ENCODE data around the gene SEPTIN5. TPM values are rescaled to one million over a fixed set of nuclear protein-coding genes. Genes with fewer than 3 reads are reported as not detected.

SEPTIN5 gene
- total and polyA plus RNA-seq, 2 donors: 10.1 to 22.2 TPM

- Histone ChIP-seq H3K4me3 (ENCODE audit: low read length in 2 of 2) (no peak overlapping the region), H3K36me3 (ENCODE audit: control insufficient read depth in 2 of 2, insufficient read depth in 2 of 2, low read length in 1 of 2) (no peaks in the 10 kb centered on the region), H3K4me1 (ENCODE audit: control insufficient read depth in 2 of 2, insufficient read depth in 2 of 2, low read length in 2 of 2) (peaks cover 3 to 11% of the 10 kb centered on the region in 2 donors), H3K27ac (ENCODE audit: low read depth in 1 of 2, low read length in 1 of 2) (no peak overlapping the region), H3K9me3 (ENCODE audit: control insufficient read depth in 2 of 2, insufficient read depth in 1 of 2, low read length in 1 of 2) (no peaks in the 10 kb centered on the region), H3K27me3 (ENCODE audit: control insufficient read depth in 2 of 2, insufficient read depth in 1 of 2, low read length in 1 of 2) (peaks cover 0 to 54% of the 10 kb centered on the region in 2 donors)
- 94% methylated on average over 5 of the region's 5 CpGs for WGBS
- DNase-seq (ENCODE audit: low read depth in 6 of 9, low spot score in 9 of 9): no peak
These were observed 20.6 kb downstream of the SEPTIN5 start for GRCh38 chr22:19734837-19735382.

GRCh38 chr22:19735665-19736510, 21.6 kb downstream of the SEPTIN5 start:
- Histone ChIP-seq H3K9me3 (ENCODE audit: control insufficient read depth in 2 of 2, insufficient read depth in 1 of 2, low read length in 1 of 2) (no peaks in the 10 kb centered on the region), H3K4me1 (ENCODE audit: control insufficient read depth in 2 of 2, insufficient read depth in 2 of 2, low read length in 2 of 2) (peaks cover 0 to 5% of the 10 kb centered on the region in 2 donors), H3K4me3 (ENCODE audit: low read length in 2 of 2) (no peak overlapping the region), H3K27me3 (ENCODE audit: control insufficient read depth in 2 of 2, insufficient read depth in 1 of 2, low read length in 1 of 2) (peaks cover 0 to 55% of the 10 kb centered on the region in 2 donors), H3K36me3 (ENCODE audit: control insufficient read depth in 2 of 2, insufficient read depth in 2 of 2, low read length in 1 of 2) (no peaks in the 10 kb centered on the region), H3K27ac (ENCODE audit: low read depth in 1 of 2, low read length in 1 of 2) (no peak overlapping the region)
- 92% methylated on average over 21 of the region's 21 CpGs for WGBS
- DNase-seq (ENCODE audit: low read depth in 6 of 9, low spot score in 9 of 9): no peak

- no peaks in the 10 kb centered on the region for H3K4me1 ChIP-seq (ENCODE audit: control insufficient read depth in 2 of 2, insufficient read depth in 2 of 2, low read length in 2 of 2)
- no peak overlapping the region for H3K27ac ChIP-seq (ENCODE audit: low read depth in 1 of 2, low read length in 1 of 2)
- no peaks in the 10 kb centered on the region for H3K36me3 ChIP-seq (ENCODE audit: control insufficient read depth in 2 of 2, insufficient read depth in 2 of 2, low read length in 1 of 2)
- peaks cover 0 to 52% of the 10 kb centered on the region in 2 donors for H3K27me3 ChIP-seq (ENCODE audit: control insufficient read depth in 2 of 2, insufficient read depth in 1 of 2, low read length in 1 of 2)
- H3K4me3 ChIP-seq (ENCODE audit: low read length in 2 of 2): no peak overlapping the region
- no peak for DNase-seq (ENCODE audit: low read depth in 6 of 9, low spot score in 9 of 9)
- no peaks in the 10 kb centered on the region for H3K9me3 ChIP-seq (ENCODE audit: control insufficient read depth in 2 of 2, insufficient read depth in 1 of 2, low read length in 1 of 2)
- WGBS: 96% methylated on average over 17 of the region's 17 CpGs
These were observed 23.8 kb downstream of the SEPTIN5 start for GRCh38 chr22:19737846-19738663.

GRCh38 chr22:19738664-19739447, 24.6 kb downstream of the SEPTIN5 start:
- Histone ChIP-seq H3K4me3 (ENCODE audit: low read length in 2 of 2) (no peak overlapping the region), H3K9me3 (ENCODE audit: control insufficient read depth in 2 of 2, insufficient read depth in 1 of 2, low read length in 1 of 2) (no peaks in the 10 kb centered on the region), H3K27me3 (ENCODE audit: control insufficient read depth in 2 of 2, insufficient read depth in 1 of 2, low read length in 1 of 2) (peaks cover 0 to 48% of the 10 kb centered on the region in 2 donors), H3K36me3 (ENCODE audit: control insufficient read depth in 2 of 2, insufficient read depth in 2 of 2, low read length in 1 of 2) (no peaks in the 10 kb centered on the region), H3K4me1 (ENCODE audit: control insufficient read depth in 2 of 2, insufficient read depth in 2 of 2, low read length in 2 of 2) (no peaks in the 10 kb centered on the region), H3K27ac (ENCODE audit: low read depth in 1 of 2, low read length in 1 of 2) (no peak overlapping the region)
- 86% methylated on average over 31 of the region's 31 CpGs for whole genome bisulfite sequencing
- no peak for DNase-seq (ENCODE audit: low read depth in 6 of 9, low spot score in 9 of 9)

- no peak for DNase-seq (ENCODE audit: low read depth in 6 of 9, low spot score in 9 of 9)
These were observed 25.2 kb downstream of the SEPTIN5 start for GRCh38 chr22:19739448-19739895.

GRCh38 chr22:19739911-19740449, 25.7 kb downstream of the SEPTIN5 start:
- H3K9me3 ChIP-seq (ENCODE audit: control insufficient read depth in 2 of 2, insufficient read depth in 1 of 2, low read length in 1 of 2): no peaks in the 10 kb centered on the region
- no peak overlapping the region for H3K27ac ChIP-seq (ENCODE audit: low read depth in 1 of 2, low read length in 1 of 2)
- peaks cover 0 to 47% of the 10 kb centered on the region in 2 donors for H3K27me3 ChIP-seq (ENCODE audit: control insufficient read depth in 2 of 2, insufficient read depth in 1 of 2, low read length in 1 of 2)
- H3K4me1 ChIP-seq (ENCODE audit: control insufficient read depth in 2 of 2, insufficient read depth in 2 of 2, low read length in 2 of 2): no peaks in the 10 kb centered on the region
- H3K36me3 ChIP-seq (ENCODE audit: control insufficient read depth in 2 of 2, insufficient read depth in 2 of 2, low read length in 1 of 2): no peaks in the 10 kb centered on the region
- H3K4me3 ChIP-seq (ENCODE audit: low read length in 2 of 2): no peak overlapping the region
- 95% methylated on average over 7 of the region's 7 CpGs for WGBS
- no peak for DNase-seq (ENCODE audit: low read depth in 6 of 9, low spot score in 9 of 9)

More at GRCh38 chr22:19739448-19739895, 25.2 kb downstream of the SEPTIN5 start:
- H3K4me3 ChIP-seq (ENCODE audit: low read length in 2 of 2): no peak overlapping the region
- no peaks in the 10 kb centered on the region for H3K4me1 ChIP-seq (ENCODE audit: control insufficient read depth in 2 of 2, insufficient read depth in 2 of 2, low read length in 2 of 2)
- WGBS: 92% methylated on average over 16 of the region's 16 CpGs
- no peaks in the 10 kb centered on the region for H3K36me3 ChIP-seq (ENCODE audit: control insufficient read depth in 2 of 2, insufficient read depth in 2 of 2, low read length in 1 of 2)
- peaks cover 0 to 47% of the 10 kb centered on the region in 2 donors for H3K27me3 ChIP-seq (ENCODE audit: control insufficient read depth in 2 of 2, insufficient read depth in 1 of 2, low read length in 1 of 2)
- no peaks in the 10 kb centered on the region for H3K9me3 ChIP-seq (ENCODE audit: control insufficient read depth in 2 of 2, insufficient read depth in 1 of 2, low read length in 1 of 2)
- no peak overlapping the region for H3K27ac ChIP-seq (ENCODE audit: low read depth in 1 of 2, low read length in 1 of 2)

GRCh38 chr22:19740586-19740985, 26.3 kb downstream of the SEPTIN5 start:
- Histone ChIP-seq H3K9me3 (ENCODE audit: control insufficient read depth in 2 of 2, insufficient read depth in 1 of 2, low read length in 1 of 2) (no peaks in the 10 kb centered on the region), H3K27ac (ENCODE audit: low read depth in 1 of 2, low read length in 1 of 2) (no peak overlapping the region), H3K4me1 (ENCODE audit: control insufficient read depth in 2 of 2, insufficient read depth in 2 of 2, low read length in 2 of 2) (no peaks in the 10 kb centered on the region), H3K4me3 (ENCODE audit: low read length in 2 of 2) (no peak overlapping the region), H3K27me3 (ENCODE audit: control insufficient read depth in 2 of 2, insufficient read depth in 1 of 2, low read length in 1 of 2) (peaks cover 0 to 48% of the 10 kb centered on the region in 2 donors), H3K36me3 (ENCODE audit: control insufficient read depth in 2 of 2, insufficient read depth in 2 of 2, low read length in 1 of 2) (no peaks in the 10 kb centered on the region)
- DNase-seq (ENCODE audit: low read depth in 6 of 9, low spot score in 9 of 9): no peak
- WGBS: 94% methylated on average over 15 of the region's 15 CpGs

- Histone ChIP-seq H3K4me3 (ENCODE audit: low read length in 2 of 2) (no peak overlapping the region), H3K27ac (ENCODE audit: low read depth in 1 of 2, low read length in 1 of 2) (no peak overlapping the region), H3K27me3 (ENCODE audit: control insufficient read depth in 2 of 2, insufficient read depth in 1 of 2, low read length in 1 of 2) (peaks cover 0 to 44% of the 10 kb centered on the region in 2 donors), H3K36me3 (ENCODE audit: control insufficient read depth in 2 of 2, insufficient read depth in 2 of 2, low read length in 1 of 2) (no peaks in the 10 kb centered on the region), H3K9me3 (ENCODE audit: control insufficient read depth in 2 of 2, insufficient read depth in 1 of 2, low read length in 1 of 2) (no peaks in the 10 kb centered on the region), H3K4me1 (ENCODE audit: control insufficient read depth in 2 of 2, insufficient read depth in 2 of 2, low read length in 2 of 2) (no peaks in the 10 kb centered on the region)
- DNase-seq (ENCODE audit: low read depth in 6 of 9, low spot score in 9 of 9): no peak
- 97% methylated on average over 7 of the region's 7 CpGs for WGBS
These were observed 26.8 kb downstream of the SEPTIN5 start for GRCh38 chr22:19741053-19741452.

Data from thymus (tissue), 11 donors.